K562 (cell line): Measurements from ENCODE around the gene MYCBPAP. TPM values are rescaled to one million over a fixed set of nuclear protein-coding genes. Genes with fewer than 3 reads are reported as not detected.

ENCODE experiments used
- ATF7 ChIP-seq: fragments of 450-650 bp; IDR thresholded peaks from 2 replicates; pipeline ENCODE4 v1.7.1; 2014; ENCODE audit warnings: mild to moderate bottlenecking, moderate library complexity
- BHLHE40 ChIP-seq: IDR thresholded peaks from 2 replicates; pipeline ENCODE4 v1.6.1; 2011; ENCODE audit warnings: low read length, improper control_type of control experiment
- CTCF ChIP-seq, 3 experiments: IDR thresholded peaks in 2 of 3; conservative IDR thresholded peaks in 1 of 3; 2 replicates each; pipeline ENCODE4 v1.5.1; 2011 to 2012; ENCODE audit warnings: low read length in 3 of 3, mild to moderate bottlenecking in 3 of 3, control low read depth in 2 of 3, improper control_type of control experiment in 1 of 3, inconsistent platforms in 1 of 3, low read depth in 1 of 3, mixed read lengths in 1 of 3, moderate library complexity in 1 of 3; ENCODE audit not compliant: insufficient read depth in 2 of 3
- CTCFL ChIP-seq: IDR thresholded peaks from 2 replicates; pipeline ENCODE4 v1.6.1; 2011; ENCODE audit warnings: borderline replicate concordance, low read depth, mild to moderate bottlenecking, moderate library complexity, low read length; ENCODE audit not compliant: insufficient read depth, poor library complexity, severe bottlenecking
- FOXP4 ChIP-seq: sonication (generic); formaldehyde crosslinking; IDR thresholded peaks from 2 replicates; pipeline ENCODE4 v1.8.0; 2022; ENCODE audit warnings: mild to moderate bottlenecking, missing genetic modification reagents, borderline replicate concordance
- NR2C2 ChIP-seq, 2 experiments: fragments of 200-800 bp in 1 of 2; sonication (Bioruptor generic) in 1 of 2; sonication (generic) in 1 of 2; formaldehyde crosslinking in 1 of 2; IDR thresholded peaks; 2 replicates each; pipeline versions ENCODE4 v1.6.1 to v1.8.0; 2016 to 2022; ENCODE audit warnings: mild to moderate bottlenecking in 1 of 2, missing compliant biosample characterization in 1 of 2, missing genetic modification characterization in 1 of 2, missing genetic modification reagents in 1 of 2
- NR2F6 ChIP-seq: fragments of 450-650 bp; formaldehyde crosslinking; IDR thresholded peaks from 2 replicates; pipeline ENCODE4 v1.4.0; 2020; ENCODE audit warnings: mild to moderate bottlenecking
- PRDM10 ChIP-seq: fragments of 450-650 bp; IDR thresholded peaks from 2 replicates; pipeline ENCODE4 v1.6.1; 2018; ENCODE audit not compliant: partially characterized antibody
- SMC3 ChIP-seq: conservative IDR thresholded peaks from 2 replicates; pipeline ENCODE4 v1.6.1; 2011; ENCODE audit warnings: low read depth, low read length, improper control_type of control experiment; ENCODE audit not compliant: insufficient read depth
- TSHZ1 ChIP-seq: fragments of 250-450 bp; sonication (Bioruptor Pico); IDR thresholded peaks from 2 replicates; pipeline ENCODE4 v1.4.0; 2020; ENCODE audit warnings: mild to moderate bottlenecking, moderate library complexity
- polyA plus RNA-seq, 8 experiments: library from polyadenylated mRNA; depleted of rRNA in 4 of 8; stranded (reverse) in 5 of 8; unstranded in 3 of 8; fragments of >200 nt; fragmentation: Nextera tagmentation in 2 of 8; fragmentation: Illumina TruSeq in 1 of 8; extraction: Ambion mirVana in 2 of 8; extraction: Trizol in 1 of 8; gene quantifications; 2 replicates each; pipeline versions ENCODE4 v1.2.1 to v1.2.3, GENCODE V29; 2011 to 2014; ENCODE audit warnings: inconsistent platforms in 1 of 8, missing spikeins in 1 of 8
- total RNA-seq, 7 experiments: library from RNA; depleted of rRNA in 6 of 7; stranded (reverse); fragments of >200 nt in 6 of 7; fragmentation: Illumina TruSeq in 2 of 7; extraction: Trizol in 2 of 7; gene quantifications; 2 replicates each; pipeline versions ENCODE4 v1.2.1 to v1.2.3, GENCODE V29; 2011 to 2021; ENCODE audit warnings: low replicate concordance in 1 of 7

The MYCBPAP gene
- total and polyA plus RNA-seq, 9 of the 15 experiments (the other 6 are each of a cell fraction or from before 2014, with no cell fraction given): not detected

- TF ChIP-seq NR2F6 (CRISPR knock-in tag) (no peak), FOXP4 (no peak), TSHZ1 (CRISPR knock-in tag) (no peak), CTCF (IDR thresholded peaks at IDR 0.05 in 2 of 3, conservative IDR thresholded peaks at IDR 0.05 in 1 of 3; ENCODE audit: insufficient read depth in 2 of 3, low read depth in 1 of 3, low read length in 3 of 3) (peak; percentile 96 to 97 (median 96)), ATF7 (0 out of 2 replicates have a peak, but pooled peaks have one; percentile 13), PRDM10 (peak; percentile 8), CTCFL (peak; percentile 18), SMC3 (peak; percentile 85), BHLHE40 (peak; percentile 93), NR2C2 (CRISPR knock-in tag; IDR thresholded peaks at IDR 0.05) (no peak), NR2C2 (tag; IDR thresholded peaks at IDR 0.05) (peak; percentile 59; the same call in 1 of the 2 replicates)
These were observed 25.7 kb upstream of the MYCBPAP start (continued) for GRCh38 chr17:50482516-50482915.
